ENCODE measurements around the gene SRD5A1.
"Not testable (repeated sequence)": the region's sequence is repeated elsewhere in the genome, so short reads cannot be mapped to it uniquely, and the experiment has no call there.

SRD5A1 gene

DNA sequence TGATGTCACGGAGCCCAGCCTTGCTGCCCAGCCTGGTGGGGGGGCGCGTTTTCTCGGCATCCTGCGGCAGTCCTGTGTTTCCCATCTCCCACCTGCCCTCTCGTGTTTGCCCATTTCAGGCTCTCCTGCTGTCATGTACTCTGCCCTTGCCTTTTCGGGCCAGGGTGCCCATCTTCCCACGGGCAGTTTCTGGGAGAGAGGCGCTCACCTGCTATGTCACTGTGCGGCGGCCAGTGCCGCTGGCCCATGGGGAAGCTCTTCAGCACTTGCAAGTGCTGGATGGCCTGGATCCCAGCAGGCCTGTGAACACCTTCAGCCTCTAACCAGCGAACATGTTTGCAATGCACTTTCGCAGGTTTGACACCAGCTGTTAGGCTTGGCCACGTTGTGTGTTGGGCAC lies 33.5 kb downstream of the SRD5A1 start:
- no peak for DNase-seq (ENCODE audit: low read depth, low spot score)
- H3K4me3 ChIP-seq (ENCODE audit: low read depth, low read length), result no peak overlapping the region
- ChIA-PET POLR2A (no interaction called here), CTCF (no interaction called here)
- TF ChIP-seq, protein P1, sequence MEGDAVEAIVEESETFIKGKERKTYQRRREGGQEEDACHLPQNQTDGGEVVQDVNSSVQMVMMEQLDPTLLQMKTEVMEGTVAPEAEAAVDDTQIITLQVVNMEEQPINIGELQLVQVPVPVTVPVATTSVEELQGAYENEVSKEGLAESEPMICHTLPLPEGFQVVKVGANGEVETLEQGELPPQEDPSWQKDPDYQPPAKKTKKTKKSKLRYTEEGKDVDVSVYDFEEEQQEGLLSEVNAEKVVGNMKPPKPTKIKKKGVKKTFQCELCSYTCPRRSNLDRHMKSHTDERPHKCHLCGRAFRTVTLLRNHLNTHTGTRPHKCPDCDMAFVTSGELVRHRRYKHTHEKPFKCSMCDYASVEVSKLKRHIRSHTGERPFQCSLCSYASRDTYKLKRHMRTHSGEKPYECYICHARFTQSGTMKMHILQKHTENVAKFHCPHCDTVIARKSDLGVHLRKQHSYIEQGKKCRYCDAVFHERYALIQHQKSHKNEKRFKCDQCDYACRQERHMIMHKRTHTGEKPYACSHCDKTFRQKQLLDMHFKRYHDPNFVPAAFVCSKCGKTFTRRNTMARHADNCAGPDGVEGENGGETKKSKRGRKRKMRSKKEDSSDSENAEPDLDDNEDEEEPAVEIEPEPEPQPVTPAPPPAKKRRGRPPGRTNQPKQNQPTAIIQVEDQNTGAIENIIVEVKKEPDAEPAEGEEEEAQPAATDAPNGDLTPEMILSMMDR (IDR thresholded peaks at IDR 0.05; ENCODE audit: insufficient read depth, low read length, missing control alignments), result no peak

DNA sequence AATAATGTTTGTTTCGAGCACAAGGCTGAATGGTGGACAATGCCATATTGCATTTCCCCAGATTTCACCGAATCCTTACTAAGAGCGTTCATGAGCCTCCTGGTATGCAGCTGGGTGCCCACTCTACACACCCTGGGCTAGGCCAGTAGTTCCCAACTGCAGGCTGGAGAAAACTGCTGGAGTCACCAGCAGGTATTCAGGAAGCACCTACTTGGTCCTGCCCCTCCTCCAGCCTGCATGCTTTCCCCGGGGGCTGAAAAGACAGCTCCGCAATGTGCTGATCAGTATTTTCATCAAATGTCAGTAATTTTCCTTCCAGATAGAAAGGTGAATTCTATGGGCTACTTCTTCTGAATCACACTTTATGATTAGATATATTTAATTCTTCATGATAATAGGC lies 34.4 kb downstream of the SRD5A1 start:
- CTCF ChIA-PET, result no interaction called here
- DNase-seq (ENCODE audit: low read depth, low spot score), result no peak
- H3K4me3 ChIP-seq (ENCODE audit: low read depth, low read length), result no peak overlapping the region
- POLR2A ChIA-PET, result no interaction called here
- TF ChIP-seq, protein P1 (IDR thresholded peaks at IDR 0.05; ENCODE audit: insufficient read depth, low read length, missing control alignments), result no peak

DNA sequence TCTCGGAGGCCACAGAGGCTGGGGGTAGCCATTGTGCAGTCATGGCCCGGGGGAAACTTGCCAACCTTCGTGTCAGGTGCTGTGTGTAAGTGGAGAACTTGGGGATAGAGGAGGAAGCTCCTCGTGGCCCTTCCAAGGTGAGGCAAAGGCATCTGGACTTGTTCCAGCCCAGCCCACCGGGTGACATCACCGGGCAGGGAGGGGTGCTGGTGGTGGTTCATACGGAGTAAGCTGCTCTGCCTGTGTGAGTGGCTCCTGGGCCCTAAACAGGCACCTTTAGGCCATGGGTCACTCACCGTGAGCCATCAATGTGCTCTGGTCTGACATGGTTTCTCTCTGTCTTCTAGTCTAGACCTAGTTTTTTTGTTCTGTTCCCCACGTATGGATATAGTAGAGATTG lies 35.5 kb downstream of the SRD5A1 start:
- DNase-seq (ENCODE audit: low read depth, low spot score); H3K4me3 ChIP-seq (ENCODE audit: low read depth, low read length); POLR2A ChIA-PET: not testable (repeated sequence)
- CTCF ChIA-PET, result interaction anchor here (1.0 kb wide), 1 partner anchor 10 kb away, joined by 4 read pairs; no protein-coding TSS in a partner anchor

DNA sequence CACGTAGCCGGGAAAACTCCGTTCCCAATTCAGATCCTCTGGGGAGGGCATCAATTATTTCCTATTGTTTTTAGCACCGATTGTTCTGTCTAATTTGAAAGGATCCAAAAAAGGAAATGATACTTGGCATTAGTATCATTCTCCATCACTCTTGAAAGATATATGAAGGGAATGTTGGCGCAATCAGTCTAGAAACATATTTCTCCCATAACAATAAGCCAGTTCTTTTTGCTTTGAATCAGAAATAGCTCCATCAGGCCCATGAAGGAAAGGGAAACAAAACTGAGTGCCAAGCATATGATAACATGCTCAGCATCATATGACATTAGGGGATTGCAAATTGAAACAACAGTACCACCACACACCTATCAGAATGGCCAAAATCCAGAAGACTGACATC lies 39.8 kb downstream of the SRD5A1 start:
- H3K4me3 ChIP-seq (ENCODE audit: low read depth, low read length), result no peak overlapping the region
- CTCF ChIA-PET, result no interaction called here
- POLR2A ChIA-PET, result no interaction called here
- TF ChIP-seq, protein P1 (IDR thresholded peaks at IDR 0.05; ENCODE audit: insufficient read depth, low read length, missing control alignments), result no peak
- DNase-seq (ENCODE audit: low read depth, low spot score), result no peak

DNA sequence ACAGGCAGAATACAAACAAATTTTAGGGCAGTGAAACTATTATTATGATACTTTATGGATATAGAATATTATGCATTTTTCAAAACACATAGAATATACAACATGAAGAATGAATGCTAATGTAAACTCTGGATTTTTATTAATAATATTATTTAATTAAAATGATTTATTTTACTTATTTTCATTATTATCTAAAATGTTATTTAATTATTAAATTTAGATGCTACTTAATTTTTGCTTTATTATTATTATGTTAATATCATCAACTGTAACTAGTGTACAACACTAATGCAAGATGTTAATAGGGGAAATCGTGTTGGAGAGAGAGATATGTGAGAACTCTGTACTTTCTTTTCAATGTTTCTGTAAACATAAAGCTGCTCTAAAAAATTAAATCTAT lies 40.7 kb downstream of the SRD5A1 start:
- ChIA-PET CTCF (no interaction called here), POLR2A (no interaction called here)
- no peak overlapping the region for H3K4me3 ChIP-seq (ENCODE audit: low read depth, low read length)
- DNase-seq (ENCODE audit: low read depth, low spot score), result no peak
- TF ChIP-seq, protein P1 (IDR thresholded peaks at IDR 0.05; ENCODE audit: insufficient read depth, low read length, missing control alignments), result no peak

DNA sequence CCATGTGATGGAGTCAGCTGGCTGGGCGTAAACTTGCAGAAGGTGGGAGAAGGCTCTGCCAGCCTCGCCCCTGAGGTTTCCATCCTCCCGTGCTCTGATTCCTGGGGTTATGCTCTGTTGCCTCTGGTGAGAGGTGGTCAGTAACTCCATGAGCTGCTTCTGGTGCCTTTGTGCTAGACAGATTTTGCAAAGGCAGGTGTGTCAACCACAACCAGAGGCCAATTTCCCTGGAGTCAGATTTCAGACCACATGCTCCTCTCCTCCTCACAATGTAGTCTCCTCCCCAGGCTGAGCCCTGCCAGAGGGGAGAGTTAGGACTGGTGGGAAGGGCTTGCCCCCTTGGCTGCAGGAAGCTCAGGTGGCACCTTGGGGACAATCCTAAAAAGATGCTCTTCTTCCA lies 41.2 kb downstream of the SRD5A1 start:
- no peak overlapping the region for H3K4me3 ChIP-seq (ENCODE audit: low read depth, low read length)
- POLR2A ChIA-PET, result no interaction called here
- DNase-seq (ENCODE audit: low read depth, low spot score), result no peak
- TF ChIP-seq, protein P1 (IDR thresholded peaks at IDR 0.05; ENCODE audit: insufficient read depth, low read length, missing control alignments), result no peak
- CTCF ChIA-PET, result no interaction called here

DNA sequence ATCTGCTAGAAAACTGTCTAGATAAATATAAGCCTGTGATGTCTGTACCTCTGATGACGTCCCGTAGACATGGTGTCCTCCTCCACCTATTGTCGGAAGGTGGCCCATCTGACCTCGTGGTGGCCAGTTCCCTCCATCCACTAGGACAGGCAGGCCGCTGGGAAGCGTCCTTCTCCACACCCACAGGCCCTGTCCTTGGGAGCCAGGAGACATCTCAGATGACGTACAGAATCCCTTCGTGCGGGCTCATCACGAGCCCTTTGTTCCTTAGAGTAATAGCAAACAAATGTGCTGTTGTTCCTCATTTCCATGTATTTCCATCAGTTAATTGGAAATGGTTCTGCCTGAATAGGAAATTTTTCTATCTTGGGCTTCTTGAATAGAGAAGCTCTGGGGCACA lies 41.6 kb downstream of the SRD5A1 start:
- TF ChIP-seq, protein P1 (IDR thresholded peaks at IDR 0.05; ENCODE audit: insufficient read depth, low read length, missing control alignments), result no peak
- ChIA-PET POLR2A (no interaction called here), CTCF (no interaction called here)
- no peak overlapping the region for H3K4me3 ChIP-seq (ENCODE audit: low read depth, low read length)
- DNase-seq (ENCODE audit: low read depth, low spot score), result no peak
